ENCODE data around the gene SLC25A44. TPM values are rescaled to one million over a fixed set of nuclear protein-coding genes. Genes with fewer than 3 reads are reported as not detected.

The SLC25A44 gene
- total and polyA plus RNA-seq, 2 donors (not counting 1 experiment from before 2014, with no cell fraction given): 14.9 to 27.2 TPM

DNA sequence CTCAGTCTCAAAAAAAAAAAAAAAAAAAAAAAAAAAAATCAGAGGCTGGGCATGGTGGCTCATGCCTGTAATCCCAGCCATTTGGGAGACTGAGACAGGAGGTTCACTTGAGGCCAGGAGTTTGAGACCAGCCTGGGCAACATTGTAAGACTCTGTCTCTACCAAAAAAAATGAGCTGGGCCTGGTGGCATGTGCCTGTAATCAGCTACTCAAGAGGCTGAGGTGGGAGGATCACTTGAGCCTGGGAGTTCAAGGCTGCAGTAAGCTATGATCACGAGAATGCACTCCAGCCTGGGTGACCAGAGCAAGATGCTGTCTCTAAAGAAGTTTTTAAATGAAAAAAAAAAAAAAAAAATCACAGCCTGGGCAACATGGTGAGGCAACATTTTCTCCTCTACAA is 30.2 kb upstream of the SLC25A44 start:
- ChIA-PET CTCF (interaction anchor here (0.8 to 2.4 kb wide), 7 partner anchors 10 to 64 kb away, joined by 3 to 8 read pairs (median 4); partner anchors contain the start of gene SEMA4A), POLR2A (interaction anchor here (0.7 kb wide), 2 partner anchors 37 to 117 kb away, joined by 5 to 6 read pairs; no protein-coding TSS in a partner anchor)
- H3K9me3 Mint-ChIP-seq (ENCODE audit: insufficient read depth): no peaks in the 10 kb centered on the region
- no peak overlapping the region for H3K9ac ChIP-seq (ENCODE audit: low read length)
- intact Hi-C loops (cut with micrococcal nuclease): no loop called here
- H3K4me2 ChIP-seq (replicated peaks; ENCODE audit: low read depth, low read length, poor library complexity, severe bottlenecking): no peak overlapping the region
- H2AFZ ChIP-seq (ENCODE audit: insufficient read depth, low read depth, low read length, poor library complexity, severe bottlenecking): no peak overlapping the region
- H3K27ac ChIP-seq (ENCODE audit: low read length in 2 of 2): no peak overlapping the region
- peaks cover 28% of the 10 kb centered on the region for H3K4me1 Mint-ChIP-seq
- ATAC-seq (ENCODE audit: low read depth): no peak
- peaks cover 15 to 26% of the 10 kb centered on the region in 2 donors for H3K4me1 ChIP-seq (ENCODE audit: control insufficient read depth in 2 of 2, insufficient read depth in 2 of 2, low read length in 2 of 2)
- peaks cover 0 to 17% (median 6%) of the 10 kb centered on the region in 4 experiments for H3K27me3 ChIP-seq (replicated peaks in 1 of 4; ENCODE audit: control extremely low read depth in 1 of 4, control insufficient read depth in 3 of 4, insufficient read depth in 4 of 4, low read length in 3 of 4)
- H3K27ac Mint-ChIP-seq: no peak overlapping the region
- H3K79me2 ChIP-seq (ENCODE audit: control insufficient read depth, insufficient read depth, low read length): no peaks in the 10 kb centered on the region
- no peaks in the 10 kb centered on the region for H4K20me1 ChIP-seq (ENCODE audit: control insufficient read depth, insufficient read depth, low read length, poor library complexity, severe bottlenecking)
- H3K27me3 Mint-ChIP-seq: peaks cover 14% of the 10 kb centered on the region
- TF ChIP-seq, protein P1, sequence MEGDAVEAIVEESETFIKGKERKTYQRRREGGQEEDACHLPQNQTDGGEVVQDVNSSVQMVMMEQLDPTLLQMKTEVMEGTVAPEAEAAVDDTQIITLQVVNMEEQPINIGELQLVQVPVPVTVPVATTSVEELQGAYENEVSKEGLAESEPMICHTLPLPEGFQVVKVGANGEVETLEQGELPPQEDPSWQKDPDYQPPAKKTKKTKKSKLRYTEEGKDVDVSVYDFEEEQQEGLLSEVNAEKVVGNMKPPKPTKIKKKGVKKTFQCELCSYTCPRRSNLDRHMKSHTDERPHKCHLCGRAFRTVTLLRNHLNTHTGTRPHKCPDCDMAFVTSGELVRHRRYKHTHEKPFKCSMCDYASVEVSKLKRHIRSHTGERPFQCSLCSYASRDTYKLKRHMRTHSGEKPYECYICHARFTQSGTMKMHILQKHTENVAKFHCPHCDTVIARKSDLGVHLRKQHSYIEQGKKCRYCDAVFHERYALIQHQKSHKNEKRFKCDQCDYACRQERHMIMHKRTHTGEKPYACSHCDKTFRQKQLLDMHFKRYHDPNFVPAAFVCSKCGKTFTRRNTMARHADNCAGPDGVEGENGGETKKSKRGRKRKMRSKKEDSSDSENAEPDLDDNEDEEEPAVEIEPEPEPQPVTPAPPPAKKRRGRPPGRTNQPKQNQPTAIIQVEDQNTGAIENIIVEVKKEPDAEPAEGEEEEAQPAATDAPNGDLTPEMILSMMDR (IDR thresholded peaks at IDR 0.05): no peak
- no peak for TF ChIP-seq EZH2 (IDR thresholded peaks at IDR 0.05; ENCODE audit: borderline replicate concordance, insufficient read depth, low read depth, low read length, poor library complexity, severe bottlenecking)
- no peak overlapping the region for H3K4me3 ChIP-seq (ENCODE audit: control extremely low read depth in 1 of 5, extremely low read depth in 1 of 5, insufficient read depth in 1 of 5, low read depth in 2 of 5, low read length in 4 of 5)
- H3K4me3 Mint-ChIP-seq: no peak overlapping the region
- WGBS (ENCODE audit: insufficient coverage): no CpG with 5 or more reads among the region's 1 CpG
- H3K9me3 ChIP-seq (ENCODE audit: control extremely low read depth in 1 of 3, control insufficient read depth in 2 of 3, insufficient read depth in 1 of 3, low read length in 2 of 3): no peaks in the 10 kb centered on the region
- H3K36me3 ChIP-seq (replicated peaks in 1 of 2; ENCODE audit: control extremely low read depth in 1 of 2, control insufficient read depth in 1 of 2, extremely low read depth in 1 of 2, insufficient read depth in 2 of 2, low read length in 1 of 2): no peaks in the 10 kb centered on the region
- no peak for DNase-seq

DNA sequence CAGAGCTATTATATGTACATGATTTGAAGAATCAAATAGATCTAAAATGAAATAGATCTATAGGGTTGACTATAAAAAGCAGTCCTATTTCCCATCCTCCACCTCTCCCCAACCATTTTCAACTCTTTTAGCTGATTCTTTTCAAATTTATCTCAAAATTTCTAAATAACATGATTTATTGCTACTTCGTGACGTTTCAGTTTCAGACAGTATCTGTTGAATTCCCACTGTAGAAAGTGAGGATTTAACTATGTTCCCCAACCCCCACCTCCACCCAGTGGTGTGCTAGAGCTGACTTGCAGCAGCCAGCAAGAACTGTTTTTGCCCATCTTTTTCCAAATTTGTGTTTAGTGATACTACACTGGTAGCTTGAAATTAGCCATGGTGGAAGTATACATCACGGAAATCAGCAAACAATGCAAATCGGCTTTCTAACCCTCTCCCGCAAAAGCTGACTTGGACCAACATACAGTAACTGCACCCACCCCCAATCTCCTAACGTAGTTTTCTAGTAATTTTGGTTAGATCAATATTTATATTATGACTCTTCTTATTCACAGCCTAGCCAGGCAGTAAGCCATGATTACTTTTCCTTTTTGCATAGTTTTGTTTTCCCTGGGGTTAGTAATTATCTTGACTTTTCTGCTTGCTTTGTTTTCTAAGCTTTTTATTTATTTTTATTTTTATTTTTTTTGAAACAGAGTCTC is 29.6 kb upstream of the SLC25A44 start:
- Histone ChIP-seq H3K4me1 (ENCODE audit: control insufficient read depth in 2 of 2, insufficient read depth in 2 of 2, low read length in 2 of 2) (peaks cover 9 to 20% of the 10 kb centered on the region in 2 donors), H3K9me3 (ENCODE audit: control extremely low read depth in 1 of 3, control insufficient read depth in 2 of 3, insufficient read depth in 1 of 3, low read length in 2 of 3) (no peaks in the 10 kb centered on the region), H3K27ac (ENCODE audit: low read length in 2 of 2) (no peak overlapping the region), H3K36me3 (replicated peaks in 1 of 2; ENCODE audit: control extremely low read depth in 1 of 2, control insufficient read depth in 1 of 2, extremely low read depth in 1 of 2, insufficient read depth in 2 of 2, low read length in 1 of 2) (no peaks in the 10 kb centered on the region), H2AFZ (ENCODE audit: insufficient read depth, low read depth, low read length, poor library complexity, severe bottlenecking) (no peak overlapping the region), H3K79me2 (ENCODE audit: control insufficient read depth, insufficient read depth, low read length) (no peaks in the 10 kb centered on the region), H3K9ac (ENCODE audit: low read length) (no peak overlapping the region), H3K4me3 (ENCODE audit: control extremely low read depth in 1 of 5, extremely low read depth in 1 of 5, insufficient read depth in 1 of 5, low read depth in 2 of 5, low read length in 4 of 5) (no peak overlapping the region), H4K20me1 (ENCODE audit: control insufficient read depth, insufficient read depth, low read length, poor library complexity, severe bottlenecking) (no peaks in the 10 kb centered on the region), H3K27me3 (replicated peaks in 1 of 4; ENCODE audit: control extremely low read depth in 1 of 4, control insufficient read depth in 3 of 4, insufficient read depth in 4 of 4, low read length in 3 of 4) (peaks cover 0 to 17% (median 5%) of the 10 kb centered on the region in 4 experiments), H3K4me2 (replicated peaks; ENCODE audit: low read depth, low read length, poor library complexity, severe bottlenecking) (no peak overlapping the region)
- TF ChIP-seq, protein P1 (IDR thresholded peaks at IDR 0.05): no peak
- no peak for TF ChIP-seq EZH2 (IDR thresholded peaks at IDR 0.05; ENCODE audit: borderline replicate concordance, insufficient read depth, low read depth, low read length, poor library complexity, severe bottlenecking)
- Mint-ChIP-seq H3K27ac (no peak overlapping the region), H3K4me1 (peaks cover 22% of the 10 kb centered on the region), H3K27me3 (peaks cover 9% of the 10 kb centered on the region), H3K4me3 (no peak overlapping the region), H3K9me3 (ENCODE audit: insufficient read depth) (no peaks in the 10 kb centered on the region)
- ATAC-seq (ENCODE audit: low read depth) (no peak), DNase-seq (no peak)
- WGBS (ENCODE audit: insufficient coverage): no CpG with 5 or more reads among the region's 6 CpGs
- CTCF ChIA-PET: interaction anchor here (0.8 to 2.4 kb wide), 10 partner anchors 8 to 64 kb away, joined by 3 to 8 read pairs (median 4); partner anchors contain the start of gene SEMA4A
- intact Hi-C loops (cut with micrococcal nuclease): no loop called here
- POLR2A ChIA-PET: interaction anchor here (0.7 kb wide), 2 partner anchors 36 to 117 kb away, joined by 5 to 6 read pairs; no protein-coding TSS in a partner anchor
